NCI-H187 (cell line): ENCODE results near the gene RHOG.
"Not testable (repeated sequence)": the region's sequence is repeated elsewhere in the genome, so short reads cannot be mapped to it uniquely, and the experiment has no call there.

Experiments
- DNase-seq, 2 experiments: peaks; one replicate each; lab custom pipeline; 2025; lab: John Stamatoyannopoulos, UW

Gene RHOG

GRCh38 chr11:3808861-3809623 lies 31.7 kb downstream of the RHOG start:
- peak in 1 of 2 experiments; percentile 22 for DNase-seq

GRCh38 chr11:3807909-3808860 lies 32.6 kb downstream of the RHOG start, which contains the start of gene PGAP2:
PGAP2 (plus strand) TSS chr11:3808560; CDS start chr11:3811260, 2,700 bp downstream.
- peak; percentile 51 to 70 for DNase-seq

- no peak for DNase-seq
These were observed 36.8 kb downstream of the RHOG start for GRCh38 chr11:3803726-3804495.

GRCh38 chr11:3802011-3802790 lies 38.6 kb downstream of the RHOG start:
- DNase-seq = no peak

- no peak for DNase-seq
These were observed 40.9 kb downstream of the RHOG start for GRCh38 chr11:3799873-3800272.

GRCh38 chr11:3799143-3799542 lies 41.6 kb downstream of the RHOG start:
- DNase-seq = no peak

- DNase-seq = peak; percentile 99
These were observed 43.2 kb downstream of the RHOG start, which contains the start of gene NUP98 for GRCh38 chr11:3797329-3798090. NUP98 (minus strand) TSS chr11:3797554; CDS start chr11:3782117, 15,437 bp downstream.

GRCh38 chr11:3796801-3797328 lies 43.9 kb downstream of the RHOG start:
- DNase-seq = no peak

- DNase-seq = no peak
These were observed 44.4 kb downstream of the RHOG start for GRCh38 chr11:3796346-3796745.

GRCh38 chr11:3796002-3796311 lies 44.8 kb downstream of the RHOG start:
- no peak for DNase-seq

GRCh38 chr11:3795131-3796001 lies 45.4 kb downstream of the RHOG start:
- no peak for DNase-seq

- DNase-seq = not testable (repeated sequence)
These were observed 46.4 kb downstream of the RHOG start for GRCh38 chr11:3794387-3794786.

GRCh38 chr11:3786781-3787428 lies 53.9 kb downstream of the RHOG start:
- no peak for DNase-seq

GRCh38 chr11:3783611-3784010 lies 57.1 kb downstream of the RHOG start:
- no peak for DNase-seq

GRCh38 chr11:3782963-3783362 lies 57.8 kb downstream of the RHOG start:
- DNase-seq = no peak

- no peak for DNase-seq
These were observed 59.3 kb downstream of the RHOG start for GRCh38 chr11:3781423-3781822.
